Ectodermal cell (in vitro differentiated cells): ENCODE results near the gene MRPS9. TPM values are rescaled to one million over a fixed set of nuclear protein-coding genes. Genes with fewer than 3 reads are reported as not detected.

Source experiments
- H3K27ac ChIP-seq: 2 replicates; pipeline ENCODE4 v1.7.0; 2013; ENCODE audit warnings: mild to moderate bottlenecking, low read depth, low read length; ENCODE audit not compliant: insufficient read depth, poor library complexity, severe bottlenecking
- H3K27me3 ChIP-seq: 2 replicates; pipeline ENCODE4 v1.7.0; 2013; ENCODE audit warnings: mild to moderate bottlenecking, low read length; ENCODE audit not compliant: insufficient read depth, control insufficient read depth, poor library complexity, severe bottlenecking
- H3K36me3 ChIP-seq: one replicate; pipeline ENCODE4 v1.7.0; 2013; ENCODE audit warnings: low read length; ENCODE audit not compliant: control insufficient read depth, insufficient read depth
- H3K4me1 ChIP-seq: one replicate; pipeline ENCODE4 v1.7.0; 2013; ENCODE audit warnings: low read length; ENCODE audit not compliant: control insufficient read depth, insufficient read depth
- H3K4me3 ChIP-seq: 2 replicates; pipeline ENCODE4 v1.7.0; 2013; ENCODE audit warnings: low read depth, low read length, control low read depth; ENCODE audit not compliant: insufficient read depth
- H3K9me3 ChIP-seq: 2 replicates; pipeline ENCODE4 v1.7.0; 2013; ENCODE audit warnings: mild to moderate bottlenecking, low read length, moderate library complexity; ENCODE audit not compliant: control insufficient read depth
- WGBS, 2 experiments: methylation state at CpG; one replicate each; pipeline ENCODE4 v1.1.7; 2013; ENCODE audit warnings: missing lambda C conversion rate in 2 of 2; 5-methylcytosine and 5-hydroxymethylcytosine counted together
- polyA plus RNA-seq, 4 experiments: library from polyadenylated mRNA; stranded (reverse); fragments of 50-300 nt; gene quantifications; one replicate each; pipeline ENCODE4 v1.2.3, GENCODE V29; 2013

Gene MRPS9
- 76.7 TPM for polyA plus RNA-seq (2013, experiment 1 of 4)
- 66.3 TPM for polyA plus RNA-seq (2013, experiment 2 of 4)
- polyA plus RNA-seq (2013, experiment 3 of 4): 52.9 TPM
- 57.1 TPM for polyA plus RNA-seq (2013, experiment 4 of 4)

DNA sequence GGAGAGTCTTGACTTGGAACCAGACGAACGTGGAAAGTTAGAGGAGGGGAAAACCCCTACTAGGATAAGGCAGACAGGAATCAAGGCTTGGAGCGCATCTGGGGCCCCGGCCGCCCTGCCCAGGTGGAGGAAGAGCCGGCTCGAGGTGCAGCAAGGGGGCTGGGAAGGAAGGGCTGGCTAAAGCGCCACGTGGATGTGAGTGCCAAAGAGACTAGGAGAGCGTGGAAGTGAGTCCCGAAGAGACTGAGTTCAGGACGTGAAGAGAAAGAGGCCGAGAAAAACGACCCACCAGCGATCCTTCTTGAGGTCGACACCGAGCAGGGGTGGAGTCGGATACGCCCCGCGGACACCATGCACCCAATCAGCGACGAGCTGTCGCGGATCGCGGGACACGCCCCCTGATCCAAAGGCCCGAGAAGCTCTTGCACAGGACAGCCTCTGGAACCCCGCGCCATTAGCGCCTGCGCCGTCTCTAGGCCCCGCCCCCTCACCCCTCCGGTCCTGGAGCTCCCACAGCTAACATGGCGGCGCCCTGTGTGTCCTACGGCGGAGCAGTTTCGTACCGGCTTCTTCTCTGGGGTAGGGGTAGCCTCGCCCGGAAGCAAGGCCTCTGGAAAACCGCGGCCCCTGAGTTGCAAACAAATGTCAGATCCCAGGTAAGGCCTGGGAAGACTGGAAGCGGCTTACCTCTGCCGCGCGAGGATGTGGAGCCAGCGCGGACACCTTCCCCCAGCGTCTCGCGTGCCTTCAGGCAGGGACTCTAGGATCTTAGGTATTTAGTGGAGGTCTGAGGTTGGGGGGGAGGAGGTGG, at the start of gene MRPS9:
TSS of gene MRPS9 (plus strand) at position 498 of the 811 bp plus-strand sequence. CDS start at position 522, 24 bp downstream.
- no peaks in the 10 kb centered on the region for H3K9me3 ChIP-seq
- 0% methylated on average over 55 of the region's 55 CpGs for WGBS, 2 experiments
- H3K27ac ChIP-seq: peak within 1 kb of the TSS; percentile 82
- H3K4me3 ChIP-seq: peak within 1 kb of the TSS; percentile 66
- H3K4me1 ChIP-seq: no peaks in the 10 kb centered on the region
- H3K27me3 ChIP-seq: no peaks in the 10 kb centered on the region
- no peaks in the 10 kb centered on the region for H3K36me3 ChIP-seq

DNA sequence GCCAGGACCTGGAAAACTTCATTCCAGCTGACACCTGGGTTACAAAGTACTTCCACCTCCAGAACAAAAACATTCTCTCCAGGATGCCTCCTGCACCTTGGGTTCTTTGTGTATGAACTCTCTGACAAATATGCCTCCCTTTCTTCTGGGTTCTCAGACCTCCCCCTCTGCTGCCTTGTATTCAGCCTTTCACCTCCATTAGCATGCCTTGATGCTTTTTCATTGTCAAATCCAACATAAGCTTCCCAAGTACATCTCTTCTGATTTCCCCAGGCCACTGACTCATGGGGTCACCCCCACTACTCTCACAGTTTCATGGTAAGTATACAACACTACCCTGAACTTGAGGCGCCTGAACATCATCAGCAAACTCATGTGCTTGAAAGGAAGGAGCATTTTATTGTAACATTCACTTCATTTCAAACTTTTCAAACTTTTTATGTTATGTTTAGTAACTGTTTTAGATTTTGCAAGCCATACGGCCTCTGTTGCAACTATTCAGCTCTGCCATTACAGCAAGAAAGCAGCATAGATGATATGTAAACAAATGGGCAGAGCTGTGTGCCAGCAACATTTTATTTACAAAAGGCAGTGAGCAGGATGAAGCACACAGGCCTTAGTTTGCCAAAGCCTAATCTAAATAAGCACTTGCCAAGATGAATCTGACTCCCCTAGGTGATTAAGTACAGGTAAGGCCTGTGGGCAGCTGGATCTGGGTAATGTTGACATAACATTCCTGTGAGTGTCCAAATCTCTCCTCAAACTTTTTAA, 32.5 kb upstream of the MRPS9 start:
- H3K27me3 ChIP-seq: no peaks in the 10 kb centered on the region
- H3K4me3 ChIP-seq: no peak overlapping the region
- WGBS, 2 experiments: 86 to 100% methylated on average over 1 to 2 of the region's 2 CpGs
- no peaks in the 10 kb centered on the region for H3K4me1 ChIP-seq
- H3K9me3 ChIP-seq: no peaks in the 10 kb centered on the region
- H3K27ac ChIP-seq: no peak overlapping the region
- H3K36me3 ChIP-seq: no peaks in the 10 kb centered on the region

DNA sequence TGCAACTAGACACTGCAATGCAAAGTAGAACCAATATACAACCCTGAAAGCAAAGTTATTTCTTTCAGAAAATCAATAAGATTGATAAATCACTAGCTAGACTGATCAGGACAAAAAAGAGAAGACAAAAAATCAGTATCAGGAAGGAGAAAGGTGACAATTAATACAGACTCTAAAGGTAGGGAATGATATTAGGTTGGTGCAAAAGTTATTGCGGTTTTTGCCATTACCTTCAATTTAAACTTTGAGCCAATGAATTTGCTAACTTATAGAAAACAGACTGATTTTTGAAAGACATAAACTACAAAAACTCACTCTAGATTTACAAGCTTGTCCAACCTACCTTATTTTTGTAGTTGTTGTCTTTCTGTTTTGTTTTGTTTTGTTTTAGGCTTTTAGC, 30.5 kb upstream of the MRPS9 start:
- WGBS, 2 experiments: 60 to 100% methylated on average over 1 of the region's 1 CpG
- Histone ChIP-seq H3K4me3 (no peak overlapping the region), H3K27ac (no peak overlapping the region), H3K9me3 (no peaks in the 10 kb centered on the region), H3K36me3 (no peaks in the 10 kb centered on the region), H3K4me1 (no peaks in the 10 kb centered on the region), H3K27me3 (no peaks in the 10 kb centered on the region)

DNA sequence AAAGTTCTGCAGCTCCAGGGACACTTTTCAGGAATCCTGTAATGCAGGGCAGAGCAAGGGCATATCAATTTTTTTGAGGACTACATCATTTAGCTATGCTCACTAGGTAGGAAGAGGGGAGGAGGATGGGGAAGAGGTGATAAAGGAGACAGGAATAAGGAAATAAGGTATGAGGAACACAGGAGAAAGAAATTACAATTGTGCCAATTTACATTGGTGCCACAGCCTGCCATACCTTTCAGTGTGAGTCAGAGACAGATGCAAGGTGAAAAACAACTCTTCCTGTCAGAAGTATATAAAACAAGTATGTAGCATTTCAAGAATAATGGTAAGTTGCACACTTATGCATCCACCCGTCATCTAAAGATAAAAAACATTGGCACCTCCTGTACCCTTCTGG, 5.4 kb upstream of the MRPS9 start:
- no peaks in the 10 kb centered on the region for H3K36me3 ChIP-seq
- no peak overlapping the region for H3K4me3 ChIP-seq
- H3K4me1 ChIP-seq: no peaks in the 10 kb centered on the region
- no peaks in the 10 kb centered on the region for H3K27me3 ChIP-seq
- no peaks in the 10 kb centered on the region for H3K9me3 ChIP-seq
- no peak overlapping the region for H3K27ac ChIP-seq
- WGBS, 2 experiments: 92% methylated on average over 1 of the region's 1 CpG; no CpG with 5 or more reads in 1 of the 2 experiments

DNA sequence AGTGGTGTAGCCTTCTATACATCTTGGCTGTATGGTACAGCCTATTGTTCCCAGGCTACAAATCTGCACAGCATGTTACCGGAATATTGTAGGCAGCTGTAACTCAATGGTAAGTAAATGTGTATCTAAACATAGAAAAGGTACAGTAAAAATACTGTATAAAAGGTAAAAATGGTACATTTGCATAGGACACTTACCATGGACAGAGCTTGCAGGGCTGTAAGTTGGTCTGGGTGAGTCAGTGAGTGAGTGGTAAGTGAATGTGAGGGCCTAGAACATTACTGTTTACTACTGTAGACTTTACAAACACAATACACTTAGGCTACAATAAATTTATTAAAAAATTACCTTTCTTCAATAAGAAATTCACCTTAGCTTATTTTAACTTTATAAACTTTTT, 3.7 kb upstream of the MRPS9 start:
- Histone ChIP-seq H3K27ac (no peak overlapping the region), H3K27me3 (no peaks in the 10 kb centered on the region), H3K36me3 (no peaks in the 10 kb centered on the region), H3K4me3 (no peak overlapping the region), H3K4me1 (no peaks in the 10 kb centered on the region), H3K9me3 (no peaks in the 10 kb centered on the region)
- 100% methylated on average over 1 of the region's 1 CpG for WGBS, 2 experiments

DNA sequence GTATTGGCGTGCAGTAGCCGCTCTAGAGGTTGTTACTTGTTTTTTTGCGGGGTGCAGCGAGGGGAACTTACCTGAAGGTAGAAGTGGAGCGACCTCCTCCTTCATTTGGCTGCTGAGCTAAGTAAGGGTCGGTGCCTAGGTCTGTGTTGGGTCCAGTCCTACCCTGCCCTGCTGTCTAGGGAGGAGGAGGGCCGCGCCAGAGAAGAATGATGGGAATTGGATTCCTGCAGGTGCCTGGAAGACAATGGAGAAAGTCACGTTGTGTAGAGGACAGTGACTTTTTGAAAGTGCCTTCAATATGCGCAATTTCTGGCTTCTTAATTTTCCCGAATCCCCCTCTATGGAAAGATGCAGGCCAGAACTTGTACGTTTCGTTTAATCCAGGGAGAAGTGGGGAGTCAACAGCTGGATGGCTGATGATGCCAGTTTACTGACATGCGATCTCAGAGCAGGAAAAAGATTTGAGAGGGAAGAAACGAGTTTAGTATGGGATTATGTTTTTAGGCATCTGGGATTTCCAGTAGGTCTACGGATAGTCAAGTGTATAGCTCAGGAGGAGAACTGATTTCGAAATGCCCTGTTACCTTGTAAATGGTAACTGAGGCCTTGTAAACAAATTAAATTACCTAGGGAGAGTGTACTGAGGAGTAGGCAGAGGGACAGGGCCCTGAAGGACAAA, 653 bp downstream of the MRPS9 start:
- Histone ChIP-seq H3K27ac (peak overlapping the region; percentile 82), H3K9me3 (no peaks in the 10 kb centered on the region), H3K4me3 (peak overlapping the region; percentile 66), H3K36me3 (no peaks in the 10 kb centered on the region), H3K27me3 (no peaks in the 10 kb centered on the region), H3K4me1 (no peaks in the 10 kb centered on the region)
- 9 to 12% methylated on average over 17 of the region's 17 CpGs for WGBS, 2 experiments

DNA sequence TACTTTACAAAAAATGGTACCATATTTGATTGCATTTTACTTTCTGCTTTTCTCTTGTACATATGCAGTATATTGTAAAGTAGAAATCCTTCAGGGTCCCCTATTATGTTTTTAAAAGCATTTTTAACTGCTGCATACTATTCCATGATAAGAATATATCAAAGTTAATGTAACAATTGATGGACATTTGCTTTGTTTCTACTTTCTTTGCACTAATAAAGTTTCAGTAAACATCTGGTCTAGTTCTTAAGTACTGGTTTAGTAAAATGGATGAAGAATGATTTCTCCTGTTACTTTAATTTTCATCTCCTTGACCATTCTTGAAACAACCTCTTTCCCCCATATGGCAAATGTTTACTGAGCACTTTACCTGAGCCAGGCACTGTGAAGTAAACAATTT, 1.7 kb downstream of the MRPS9 start:
- Histone ChIP-seq H3K27ac (no peak overlapping the region), H3K4me1 (no peaks in the 10 kb centered on the region), H3K9me3 (no peaks in the 10 kb centered on the region), H3K4me3 (no peak overlapping the region), H3K36me3 (no peaks in the 10 kb centered on the region), H3K27me3 (no peaks in the 10 kb centered on the region)

DNA sequence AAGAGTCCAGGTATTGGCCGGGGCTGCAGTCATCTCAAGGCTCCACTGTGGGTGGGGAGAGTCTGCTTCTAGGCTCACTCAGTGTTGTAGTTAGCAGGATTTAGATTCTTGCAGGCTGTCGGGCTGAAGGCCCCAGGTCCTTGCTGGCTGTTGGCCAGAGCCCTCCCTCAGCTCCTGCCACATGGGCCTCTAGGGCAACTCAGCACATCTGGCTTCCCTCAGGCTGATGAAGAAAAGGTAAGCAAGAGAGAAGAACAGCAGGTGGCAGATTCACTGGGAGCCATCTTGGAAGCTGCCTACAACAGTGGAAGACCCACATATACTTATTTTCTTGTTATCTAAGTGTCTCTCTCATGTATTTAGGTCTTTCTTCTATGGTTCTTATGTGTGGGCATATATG, 4.3 kb downstream of the MRPS9 start:
- H3K27me3 ChIP-seq: no peaks in the 10 kb centered on the region
- no peaks in the 10 kb centered on the region for H3K36me3 ChIP-seq
- H3K9me3 ChIP-seq: no peaks in the 10 kb centered on the region
- H3K4me1 ChIP-seq: no peaks in the 10 kb centered on the region
- 64 to 70% methylated on average over 2 of the region's 2 CpGs for WGBS, 2 experiments
- no peak overlapping the region for H3K4me3 ChIP-seq
- no peak overlapping the region for H3K27ac ChIP-seq

DNA sequence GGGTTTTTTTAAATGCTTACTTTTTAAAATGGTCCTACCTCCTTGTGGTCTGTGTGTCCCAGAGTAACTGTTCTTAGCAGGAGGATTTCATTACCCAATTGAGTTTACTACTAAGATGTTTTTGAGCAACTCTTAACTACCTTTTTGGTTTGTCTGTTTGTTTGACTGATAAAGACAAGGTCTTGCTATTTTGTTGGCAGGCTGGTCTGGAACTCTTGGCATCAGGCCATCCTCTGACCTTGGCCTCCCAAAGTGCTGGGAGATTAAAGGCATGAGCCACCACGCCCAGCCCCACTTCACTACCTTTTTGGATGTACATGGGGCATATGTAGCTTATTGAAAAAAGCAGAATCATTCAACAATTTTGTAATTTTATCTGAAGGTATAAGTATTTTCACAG, 14.9 kb downstream of the MRPS9 start:
- WGBS, 2 experiments: 83 to 100% methylated on average over 1 of the region's 1 CpG
- Histone ChIP-seq H3K36me3 (peaks cover 13% of the 10 kb centered on the region), H3K27ac (no peak overlapping the region), H3K4me1 (no peaks in the 10 kb centered on the region), H3K9me3 (no peaks in the 10 kb centered on the region), H3K4me3 (no peak overlapping the region), H3K27me3 (no peaks in the 10 kb centered on the region)

DNA sequence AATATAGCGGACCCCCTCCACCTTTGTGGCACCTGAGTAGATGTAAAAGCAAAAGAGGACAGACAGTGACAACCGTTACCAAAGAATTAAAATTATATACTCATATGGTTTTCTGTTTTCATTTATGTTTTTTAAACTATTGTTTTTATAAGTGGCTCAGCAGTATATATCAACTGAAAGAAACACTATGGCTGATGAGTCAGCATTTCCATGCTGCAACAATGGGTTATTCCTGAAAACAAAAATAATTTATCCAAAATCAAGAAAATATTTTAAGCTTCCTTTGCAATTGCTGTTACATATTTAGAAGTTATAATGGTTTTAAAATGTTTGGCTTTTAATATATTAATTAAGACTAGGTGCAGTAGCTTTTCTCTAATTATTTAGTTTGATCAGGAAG, 17.7 kb downstream of the MRPS9 start:
- no peaks in the 10 kb centered on the region for H3K9me3 ChIP-seq
- 100% methylated on average over 1 of the region's 2 CpGs; no CpG with 5 or more reads in 1 of the 2 experiments for WGBS, 2 experiments
- H3K4me1 ChIP-seq: no peaks in the 10 kb centered on the region
- no peak overlapping the region for H3K27ac ChIP-seq
- no peaks in the 10 kb centered on the region for H3K27me3 ChIP-seq
- H3K36me3 ChIP-seq: peaks cover 12% of the 10 kb centered on the region
- H3K4me3 ChIP-seq: no peak overlapping the region
